Hypothalamus (tissue), 51 donors: ENCODE data around the gene WDR87.
A peak's percentile ranks its signal among the peaks of the same experiment; 100 is the strongest.
"Not testable (repeated sequence)": the region's sequence is repeated elsewhere in the genome, so short reads cannot be mapped to it uniquely, and the experiment has no call there.

ENCODE experiments used
- DNase-seq, 51 donors: peaks; one replicate each; lab custom pipeline; 2025; lab: John Stamatoyannopoulos, UW

WDR87 gene

GRCh38 chr19:37893845-37894575, 12.4 kb downstream of the WDR87 start:
- DNase-seq, result no peak

GRCh38 chr19:37886571-37886970, 19.8 kb downstream of the WDR87 start:
- no peak for DNase-seq

- DNase-seq, result no peak
Observed at GRCh38 chr19:37885392-37885791, 21.0 kb downstream of the WDR87 start.

DNA sequence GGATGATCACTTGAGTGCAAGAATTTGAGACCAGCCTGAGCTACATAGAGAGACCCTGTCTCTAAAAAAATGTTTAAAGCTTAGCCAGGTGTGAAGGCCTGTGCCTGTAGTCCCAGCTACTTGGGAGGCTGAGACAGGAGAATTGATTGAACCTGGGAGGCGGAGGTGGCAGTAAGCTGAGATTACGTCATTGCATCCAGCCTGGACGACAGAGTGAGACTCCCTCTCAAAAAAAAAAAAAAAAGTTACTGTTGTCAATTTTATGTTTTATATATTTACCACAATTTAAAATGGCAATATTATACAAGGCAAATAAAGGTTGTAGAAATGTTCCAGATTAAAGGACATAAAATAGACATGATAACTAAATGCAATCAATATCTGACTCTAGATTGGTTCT, 29.2 kb downstream of the WDR87 start:
- no peak for DNase-seq

- DNase-seq, result no peak
Observed at GRCh38 chr19:37876032-37876431, 30.4 kb downstream of the WDR87 start.

GRCh38 chr19:37874784-37875183, 31.6 kb downstream of the WDR87 start:
- DNase-seq, result no peak

GRCh38 chr19:37872383-37872782, 34.0 kb downstream of the WDR87 start:
- no peak for DNase-seq

- DNase-seq, result no peak
Observed at GRCh38 chr19:37869766-37870340, 36.5 kb downstream of the WDR87 start.

- DNase-seq, result no peak
Observed at GRCh38 chr19:37867831-37868230, 38.6 kb downstream of the WDR87 start.

- DNase-seq, result not testable (repeated sequence)
Observed at GRCh38 chr19:37865930-37866329, 40.5 kb downstream of the WDR87 start.

GRCh38 chr19:37864501-37864900, 41.9 kb downstream of the WDR87 start:
- no peak for DNase-seq

GRCh38 chr19:37855098-37855497, 51.3 kb downstream of the WDR87 start:
- peak in 37 of 51 donors; percentile 1 to 63 (median 23) for DNase-seq

- no peak for DNase-seq
Observed at GRCh38 chr19:37845932-37846331, 60.5 kb downstream of the WDR87 start.
